SK-N-SH (cell line): ENCODE measurements around the gene CEP131. TPM values are rescaled to one million over a fixed set of nuclear protein-coding genes. Genes with fewer than 3 reads are reported as not detected.

Experiments
- CHD2 ChIP-seq: fragments of 150-350 bp; IDR thresholded peaks from 2 replicates; pipeline ENCODE4 v1.6.1; 2018; ENCODE audit warnings: low read length; ENCODE audit not compliant: partially characterized antibody
- ELF1 ChIP-seq: IDR thresholded peaks from 2 replicates; pipeline ENCODE4 v1.4.0; 2012
- EP300 ChIP-seq, 2 experiments: IDR thresholded peaks; 2 replicates each; pipeline versions ENCODE4 v1.4.0 to v1.6.1; 2012; ENCODE audit warnings: borderline replicate concordance in 1 of 2, low read depth in 1 of 2, low read length in 1 of 2
- EZH2phosphoT487 ChIP-seq: fragments of 200-600 bp; sonication (generic); IDR thresholded peaks from 2 replicates; pipeline ENCODE4 v1.6.1; 2017; ENCODE audit warnings: low read depth, mixed run types, mild to moderate bottlenecking, antibody characterized with exemption, moderate library complexity, borderline replicate concordance
- FOXJ3 ChIP-seq: sonication (generic); formaldehyde crosslinking; IDR thresholded peaks from 2 replicates; pipeline ENCODE4 v1.5.1; 2020; ENCODE audit warnings: mild to moderate bottlenecking, missing genetic modification reagents
- GABPA ChIP-seq: IDR thresholded peaks from 2 replicates; pipeline ENCODE4 v1.4.0; 2012; ENCODE audit warnings: low read depth, mild to moderate bottlenecking
- GATA2 ChIP-seq: sonication (generic); formaldehyde crosslinking; IDR thresholded peaks from 2 replicates; pipeline ENCODE4 v1.5.0; 2020; ENCODE audit warnings: mild to moderate bottlenecking, missing genetic modification reagents
- IRF3 ChIP-seq: fragments of 150-350 bp; IDR thresholded peaks from 2 replicates; pipeline ENCODE4 v1.6.1; 2016; ENCODE audit warnings: mild to moderate bottlenecking, low read depth, low read length
- MAX ChIP-seq: IDR thresholded peaks from 2 replicates; pipeline ENCODE4 v1.4.0; 2012; ENCODE audit warnings: low read depth
- MEF2A ChIP-seq: IDR thresholded peaks from 2 replicates; pipeline ENCODE4 v1.4.0; 2012; ENCODE audit warnings: low read depth, borderline replicate concordance
- MXI1 ChIP-seq: IDR thresholded peaks from 2 replicates; pipeline ENCODE4 v1.6.1; 2012; ENCODE audit warnings: mild to moderate bottlenecking, low read depth, low read length, improper control_type of control experiment
- NRF1 ChIP-seq: IDR thresholded peaks from 2 replicates; pipeline ENCODE4 v1.6.1; 2012; ENCODE audit warnings: low read depth, mild to moderate bottlenecking, low read length
- POLR2AphosphoS5 ChIP-seq: IDR thresholded peaks from 2 replicates; pipeline ENCODE4 v1.6.1; 2012; ENCODE audit warnings: low read depth, low read length
- RAD21 ChIP-seq: IDR thresholded peaks from 2 replicates; pipeline ENCODE4 v1.6.1; 2012; ENCODE audit warnings: mild to moderate bottlenecking, low read length
- RCOR1 ChIP-seq: fragments of 150-350 bp; IDR thresholded peaks from 2 replicates; pipeline ENCODE4 v1.6.1; 2017; ENCODE audit warnings: antibody characterized with exemption, low read length
- REST ChIP-seq: IDR thresholded peaks from 2 replicates; pipeline ENCODE4 v1.6.1; 2012; ENCODE audit warnings: mild to moderate bottlenecking, low read depth, low read length, moderate library complexity
- RFX5 ChIP-seq: IDR thresholded peaks from 2 replicates; pipeline ENCODE4 v1.6.1; 2012; ENCODE audit warnings: mild to moderate bottlenecking, improper control_type of control experiment, low read length
- RXRA ChIP-seq: IDR thresholded peaks from 2 replicates; pipeline ENCODE4 v1.4.0; 2012; ENCODE audit warnings: low read depth, mild to moderate bottlenecking, borderline replicate concordance
- SIN3A ChIP-seq: IDR thresholded peaks from 2 replicates; pipeline ENCODE4 v1.6.1; 2012; ENCODE audit warnings: low read depth, mild to moderate bottlenecking, low read length, moderate library complexity, borderline replicate concordance
- SMC3 ChIP-seq: IDR thresholded peaks from 2 replicates; pipeline ENCODE4 v1.6.1; 2012; ENCODE audit warnings: low read depth, low read length, improper control_type of control experiment
- TCF12 ChIP-seq: IDR thresholded peaks from 2 replicates; pipeline ENCODE4 v1.4.0; 2012
- USF1 ChIP-seq: IDR thresholded peaks from 2 replicates; pipeline ENCODE4 v1.4.0; 2012; ENCODE audit warnings: low read depth, borderline replicate concordance
- YY1 ChIP-seq: IDR thresholded peaks from 2 replicates; pipeline ENCODE4 v1.4.0; 2012; ENCODE audit warnings: low read depth, mild to moderate bottlenecking
- ZBTB33 ChIP-seq: IDR thresholded peaks from 2 replicates; pipeline ENCODE4 v1.4.0; 2012; ENCODE audit warnings: low read depth, borderline replicate concordance
- polyA plus RNA-seq, 3 experiments: library from polyadenylated mRNA; depleted of rRNA; stranded (reverse); fragments of >200 nt; gene quantifications; 2 replicates each; pipeline ENCODE4 v1.2.3, GENCODE V29; 2012

CEP131 gene
- polyA plus RNA-seq, 1 of the 3 experiments (the other 2 are of a cell fraction): 34.8 TPM

GRCh38 chr17:81241648-81242420 lies 19.1 kb upstream of the CEP131 start (continued):
- TF ChIP-seq ZBTB33: no peak
- no peak for TF ChIP-seq EZH2phosphoT487
- TF ChIP-seq USF1: no peak
- TF ChIP-seq MAX: no peak
- TF ChIP-seq TCF12: no peak
- no peak for TF ChIP-seq MXI1
- TF ChIP-seq REST: no peak
- TF ChIP-seq IRF3: no peak
- no peak for TF ChIP-seq MEF2A
- TF ChIP-seq NRF1: no peak
- TF ChIP-seq YY1: no peak
- TF ChIP-seq RAD21: peak; percentile 82
- no peak for TF ChIP-seq RXRA
- TF ChIP-seq RCOR1: 0 out of 2 replicates have a peak, but pooled peaks have one; percentile 22
- TF ChIP-seq EP300 (IDR thresholded peaks at IDR 0.05; ENCODE audit: borderline replicate concordance in 1 of 2, low read depth in 1 of 2, low read length in 1 of 2): no peak
- TF ChIP-seq GABPA: no peak
- TF ChIP-seq GATA2 (CRISPR knock-in tag): no peak
- no peak for TF ChIP-seq SIN3A
- TF ChIP-seq FOXJ3 (CRISPR knock-in tag): no peak
- TF ChIP-seq SMC3: peak; percentile 65
- no peak for TF ChIP-seq CHD2
- no peak for TF ChIP-seq ELF1
- TF ChIP-seq RFX5: no peak
- 0 out of 2 replicates have a peak, but pooled peaks have one; percentile 1 for TF ChIP-seq POLR2AphosphoS5
